HepG2 (cell line): Measurements from ENCODE around the gene CLDND2. TPM values are rescaled to one million over a fixed set of nuclear protein-coding genes. Genes with fewer than 3 reads are reported as not detected.
A peak's percentile ranks its signal among the peaks of the same experiment; 100 is the strongest.

Source experiments
- DPF2 ChIP-seq: sonication (generic); formaldehyde crosslinking; IDR thresholded peaks from 2 replicates; pipeline ENCODE4 v1.4.0; 2020; ENCODE audit warnings: mild to moderate bottlenecking, low read depth, missing genetic modification reagents, borderline replicate concordance
- GABPA ChIP-seq, 2 experiments: IDR thresholded peaks; 2 replicates each; pipeline ENCODE4 v1.6.1; 2011 to 2016; ENCODE audit warnings: low read depth in 2 of 2, low read length in 1 of 2, missing biosample characterization in 1 of 2, missing genetic modification characterization in 1 of 2
- GLI4 ChIP-seq: sonication (generic); formaldehyde crosslinking; IDR thresholded peaks from 2 replicates; pipeline ENCODE4 v1.5.1; 2020; ENCODE audit warnings: missing genetic modification reagents, mild to moderate bottlenecking, moderate library complexity, borderline replicate concordance
- GPN1 ChIP-seq: sonication (generic); formaldehyde crosslinking; IDR thresholded peaks from 2 replicates; pipeline ENCODE4 v1.5.1; 2020; ENCODE audit warnings: missing genetic modification reagents, borderline replicate concordance
- HOXA7 ChIP-seq: sonication (generic); formaldehyde crosslinking; IDR thresholded peaks from 2 replicates; pipeline ENCODE4 v1.8.1; 2022; ENCODE audit warnings: mild to moderate bottlenecking, missing genetic modification reagents, moderate library complexity
- JARID2 ChIP-seq: sonication (generic); formaldehyde crosslinking; IDR thresholded peaks from 2 replicates; pipeline ENCODE4 v1.8.1; 2023; ENCODE audit warnings: missing genetic modification reagents, inconsistent platforms; ENCODE audit not compliant: insufficient replicate concordance
- KDM1A ChIP-seq: IDR thresholded peaks from 2 replicates; pipeline ENCODE4 v1.6.1; 2016; ENCODE audit warnings: missing compliant biosample characterization
- KDM3A ChIP-seq: IDR thresholded peaks from 2 replicates; pipeline ENCODE4 v1.6.1; 2018; ENCODE audit warnings: low read depth, missing compliant biosample characterization
- MAFG ChIP-seq: sonication (generic); formaldehyde crosslinking; IDR thresholded peaks from 2 replicates; pipeline ENCODE4 v1.5.1; 2020; ENCODE audit warnings: mild to moderate bottlenecking, missing genetic modification reagents
- NFKB2 ChIP-seq: sonication (generic); formaldehyde crosslinking; IDR thresholded peaks from 2 replicates; pipeline ENCODE4 v1.4.0; 2020; ENCODE audit warnings: missing genetic modification reagents, borderline replicate concordance
- NFRKB ChIP-seq: fragments of 450-650 bp; IDR thresholded peaks from 2 replicates; pipeline ENCODE4 v1.6.1; 2017
- RORA ChIP-seq: sonication (generic); formaldehyde crosslinking; IDR thresholded peaks from 2 replicates; pipeline ENCODE4 v1.5.0; 2020; ENCODE audit warnings: mild to moderate bottlenecking, missing genetic modification reagents, moderate library complexity
- TBL1XR1 ChIP-seq: fragments of 150-350 bp; IDR thresholded peaks from 2 replicates; pipeline ENCODE4 v1.6.1; 2014; ENCODE audit warnings: borderline replicate concordance, low read length; ENCODE audit not compliant: partially characterized antibody
- TSC22D2 ChIP-seq: sonication (generic); formaldehyde crosslinking; IDR thresholded peaks from 2 replicates; pipeline ENCODE4 v1.5.1; 2020; ENCODE audit warnings: missing genetic modification reagents, mild to moderate bottlenecking, borderline replicate concordance
- ZNF564 ChIP-seq: sonication (generic); formaldehyde crosslinking; IDR thresholded peaks from 2 replicates; pipeline ENCODE4 v1.8.1; 2023; ENCODE audit warnings: mild to moderate bottlenecking, missing genetic modification reagents
- ZNF569 ChIP-seq: sonication (generic); formaldehyde crosslinking; IDR thresholded peaks from 2 replicates; pipeline ENCODE4 v1.5.0; 2020; ENCODE audit warnings: mild to moderate bottlenecking, missing genetic modification reagents, moderate library complexity, borderline replicate concordance
- ZNF766 ChIP-seq: sonication (generic); formaldehyde crosslinking; IDR thresholded peaks from 2 replicates; pipeline ENCODE4 v1.5.0; 2020; ENCODE audit warnings: missing genetic modification reagents, borderline replicate concordance
- ZNF768 ChIP-seq: sonication (generic); formaldehyde crosslinking; IDR thresholded peaks from 2 replicates; pipeline ENCODE4 v1.4.0; 2020; ENCODE audit warnings: missing genetic modification reagents
- ZNF777 ChIP-seq: sonication (generic); formaldehyde crosslinking; IDR thresholded peaks from 2 replicates; pipeline ENCODE4 v1.4.0; 2020; ENCODE audit warnings: missing genetic modification reagents
- polyA plus RNA-seq, 8 experiments: library from polyadenylated mRNA; depleted of rRNA in 3 of 8; stranded (reverse) in 7 of 8; unstranded in 1 of 8; fragments of >200 nt; fragmentation: Illumina TruSeq in 4 of 8; extraction: Trizol in 4 of 8; gene quantifications; 2 replicates each; pipeline versions ENCODE4 v1.2.1 to v1.2.3, GENCODE V29; 2011 to 2016; ENCODE audit warnings: low read depth in 4 of 8, missing spikeins in 1 of 8, mixed read lengths in 1 of 8; ENCODE audit not compliant: insufficient read depth in 1 of 8
- total RNA-seq, 5 experiments: library from RNA; depleted of rRNA; stranded (reverse); fragments of >200 nt; fragmentation: Illumina TruSeq; extraction: Trizol; gene quantifications; 2 replicates each; pipeline ENCODE4 v1.2.3, GENCODE V29; 2016; ENCODE audit warnings: low read depth in 1 of 5
- TF ChIP-seq, protein P1 (sequence below): sonication (generic); formaldehyde crosslinking; IDR thresholded peaks from 2 replicates; pipeline ENCODE4 v1.4.0; 2020; ENCODE audit warnings: missing genetic modification reagents
- TF ChIP-seq, protein P2 (sequence below): sonication (generic); formaldehyde crosslinking; conservative IDR thresholded peaks from 2 replicates; pipeline ENCODE4 v1.4.0; 2020; ENCODE audit warnings: mild to moderate bottlenecking, missing genetic modification reagents, moderate library complexity

Gene CLDND2
- total and polyA plus RNA-seq, 2 of the 13 experiments (the other 11 are each of a cell fraction or from before 2014, with no cell fraction given) = 0.84 to 1.8 TPM

DNA sequence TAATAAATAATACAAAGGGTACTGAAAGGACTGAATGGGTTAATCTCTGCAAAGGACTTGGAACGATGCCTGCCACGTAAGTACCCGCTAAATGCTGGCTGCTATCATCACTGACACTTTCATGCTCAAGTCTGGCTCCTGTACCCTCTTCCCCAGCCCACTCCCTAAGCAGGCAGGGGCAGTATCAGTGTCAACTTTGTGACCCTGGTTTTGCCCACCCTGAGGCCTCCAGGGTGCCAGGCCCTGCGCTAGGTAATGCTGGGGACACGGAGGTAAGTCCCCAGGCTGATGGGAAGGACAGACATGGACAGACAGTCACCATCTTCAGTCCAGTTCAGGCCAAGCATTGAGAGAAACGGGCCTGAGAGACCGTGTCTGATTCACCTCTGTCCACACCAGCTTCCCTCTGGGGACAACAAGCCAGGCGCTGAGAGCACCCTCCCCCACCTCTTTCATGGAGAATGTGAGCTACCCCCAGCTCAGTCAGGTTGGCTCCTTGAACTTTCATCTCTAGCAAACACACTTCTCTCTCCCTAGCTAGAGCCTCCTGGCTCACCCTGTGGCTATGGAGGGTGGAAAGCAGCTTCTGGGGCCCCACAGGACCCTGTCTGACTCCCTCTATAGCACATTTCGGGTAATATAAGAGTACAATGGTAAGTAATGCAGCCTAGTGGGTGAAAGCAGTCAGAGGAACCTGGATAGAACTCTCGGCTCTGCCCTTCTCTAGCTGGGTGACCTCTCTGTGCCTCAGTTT is 3.4 kb downstream of the CLDND2 start (continued):
- TF ChIP-seq, protein P1, sequence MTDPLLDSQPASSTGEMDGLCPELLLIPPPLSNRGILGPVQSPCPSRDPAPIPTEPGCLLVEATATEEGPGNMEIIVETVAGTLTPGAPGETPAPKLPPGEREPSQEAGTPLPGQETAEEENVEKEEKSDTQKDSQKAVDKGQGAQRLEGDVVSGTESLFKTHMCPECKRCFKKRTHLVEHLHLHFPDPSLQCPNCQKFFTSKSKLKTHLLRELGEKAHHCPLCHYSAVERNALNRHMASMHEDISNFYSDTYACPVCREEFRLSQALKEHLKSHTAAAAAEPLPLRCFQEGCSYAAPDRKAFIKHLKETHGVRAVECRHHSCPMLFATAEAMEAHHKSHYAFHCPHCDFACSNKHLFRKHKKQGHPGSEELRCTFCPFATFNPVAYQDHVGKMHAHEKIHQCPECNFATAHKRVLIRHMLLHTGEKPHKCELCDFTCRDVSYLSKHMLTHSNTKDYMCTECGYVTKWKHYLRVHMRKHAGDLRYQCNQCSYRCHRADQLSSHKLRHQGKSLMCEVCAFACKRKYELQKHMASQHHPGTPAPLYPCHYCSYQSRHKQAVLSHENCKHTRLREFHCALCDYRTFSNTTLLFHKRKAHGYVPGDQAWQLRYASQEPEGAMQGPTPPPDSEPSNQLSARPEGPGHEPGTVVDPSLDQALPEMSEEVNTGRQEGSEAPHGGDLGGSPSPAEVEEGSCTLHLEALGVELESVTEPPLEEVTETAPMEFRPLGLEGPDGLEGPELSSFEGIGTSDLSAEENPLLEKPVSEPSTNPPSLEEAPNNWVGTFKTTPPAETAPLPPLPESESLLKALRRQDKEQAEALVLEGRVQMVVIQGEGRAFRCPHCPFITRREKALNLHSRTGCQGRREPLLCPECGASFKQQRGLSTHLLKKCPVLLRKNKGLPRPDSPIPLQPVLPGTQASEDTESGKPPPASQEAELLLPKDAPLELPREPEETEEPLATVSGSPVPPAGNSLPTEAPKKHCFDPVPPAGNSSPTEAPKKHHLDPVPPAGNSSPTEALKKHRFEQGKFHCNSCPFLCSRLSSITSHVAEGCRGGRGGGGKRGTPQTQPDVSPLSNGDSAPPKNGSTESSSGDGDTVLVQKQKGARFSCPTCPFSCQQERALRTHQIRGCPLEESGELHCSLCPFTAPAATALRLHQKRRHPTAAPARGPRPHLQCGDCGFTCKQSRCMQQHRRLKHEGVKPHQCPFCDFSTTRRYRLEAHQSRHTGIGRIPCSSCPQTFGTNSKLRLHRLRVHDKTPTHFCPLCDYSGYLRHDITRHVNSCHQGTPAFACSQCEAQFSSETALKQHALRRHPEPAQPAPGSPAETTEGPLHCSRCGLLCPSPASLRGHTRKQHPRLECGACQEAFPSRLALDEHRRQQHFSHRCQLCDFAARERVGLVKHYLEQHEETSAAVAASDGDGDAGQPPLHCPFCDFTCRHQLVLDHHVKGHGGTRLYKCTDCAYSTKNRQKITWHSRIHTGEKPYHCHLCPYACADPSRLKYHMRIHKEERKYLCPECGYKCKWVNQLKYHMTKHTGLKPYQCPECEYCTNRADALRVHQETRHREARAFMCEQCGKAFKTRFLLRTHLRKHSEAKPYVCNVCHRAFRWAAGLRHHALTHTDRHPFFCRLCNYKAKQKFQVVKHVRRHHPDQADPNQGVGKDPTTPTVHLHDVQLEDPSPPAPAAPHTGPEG (CRISPR knock-in tag) = 0 out of 2 replicates have a peak, but pooled peaks have one; percentile 24
- TF ChIP-seq NFKB2 (CRISPR knock-in tag) = no peak; the same call in 1 of the 2 replicates
- no peak for TF ChIP-seq GABPA (IDR thresholded peaks at IDR 0.05; ENCODE audit: low read depth, low read length)
- no peak for TF ChIP-seq GABPA (CRISPR knock-in tag; IDR thresholded peaks at IDR 0.05; ENCODE audit: low read depth)
- TF ChIP-seq, protein P2, sequence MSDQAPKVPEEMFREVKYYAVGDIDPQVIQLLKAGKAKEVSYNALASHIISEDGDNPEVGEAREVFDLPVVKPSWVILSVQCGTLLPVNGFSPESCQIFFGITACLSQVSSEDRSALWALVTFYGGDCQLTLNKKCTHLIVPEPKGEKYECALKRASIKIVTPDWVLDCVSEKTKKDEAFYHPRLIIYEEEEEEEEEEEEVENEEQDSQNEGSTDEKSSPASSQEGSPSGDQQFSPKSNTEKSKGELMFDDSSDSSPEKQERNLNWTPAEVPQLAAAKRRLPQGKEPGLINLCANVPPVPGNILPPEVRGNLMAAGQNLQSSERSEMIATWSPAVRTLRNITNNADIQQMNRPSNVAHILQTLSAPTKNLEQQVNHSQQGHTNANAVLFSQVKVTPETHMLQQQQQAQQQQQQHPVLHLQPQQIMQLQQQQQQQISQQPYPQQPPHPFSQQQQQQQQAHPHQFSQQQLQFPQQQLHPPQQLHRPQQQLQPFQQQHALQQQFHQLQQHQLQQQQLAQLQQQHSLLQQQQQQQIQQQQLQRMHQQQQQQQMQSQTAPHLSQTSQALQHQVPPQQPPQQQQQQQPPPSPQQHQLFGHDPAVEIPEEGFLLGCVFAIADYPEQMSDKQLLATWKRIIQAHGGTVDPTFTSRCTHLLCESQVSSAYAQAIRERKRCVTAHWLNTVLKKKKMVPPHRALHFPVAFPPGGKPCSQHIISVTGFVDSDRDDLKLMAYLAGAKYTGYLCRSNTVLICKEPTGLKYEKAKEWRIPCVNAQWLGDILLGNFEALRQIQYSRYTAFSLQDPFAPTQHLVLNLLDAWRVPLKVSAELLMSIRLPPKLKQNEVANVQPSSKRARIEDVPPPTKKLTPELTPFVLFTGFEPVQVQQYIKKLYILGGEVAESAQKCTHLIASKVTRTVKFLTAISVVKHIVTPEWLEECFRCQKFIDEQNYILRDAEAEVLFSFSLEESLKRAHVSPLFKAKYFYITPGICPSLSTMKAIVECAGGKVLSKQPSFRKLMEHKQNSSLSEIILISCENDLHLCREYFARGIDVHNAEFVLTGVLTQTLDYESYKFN (CRISPR knock-in tag) = peak; percentile 94
- TF ChIP-seq DPF2 (CRISPR knock-in tag) = peak; percentile 45; the same call in 1 of the 2 replicates
- peak; percentile 44; the same call in 1 of the 2 replicates for TF ChIP-seq ZNF768 (CRISPR knock-in tag)
- TF ChIP-seq TSC22D2 (CRISPR knock-in tag) = peak; percentile 58; the same call in 1 of the 2 replicates
- TF ChIP-seq MAFG = no peak
- TF ChIP-seq TBL1XR1 = peak; percentile 83
- no peak for TF ChIP-seq RORA (CRISPR knock-in tag)
- no peak for TF ChIP-seq ZNF564 (CRISPR knock-in tag)
- TF ChIP-seq KDM3A (CRISPR knock-in tag) = 0 out of 2 replicates have a peak, but pooled peaks have one; percentile 19
- TF ChIP-seq ZNF766 (CRISPR knock-in tag) = 0 out of 2 replicates have a peak, but pooled peaks have one; percentile 38
- TF ChIP-seq GPN1 (CRISPR knock-in tag) = no peak
- no peak for TF ChIP-seq GLI4 (CRISPR knock-in tag)
- TF ChIP-seq HOXA7 (CRISPR knock-in tag) = no peak
- no peak for TF ChIP-seq KDM1A
- no peak for TF ChIP-seq JARID2
- TF ChIP-seq ZNF569 = no peak
- TF ChIP-seq NFRKB = no peak; the same call in 1 of the 2 replicates
- TF ChIP-seq ZNF777 = no peak
